Keratinocyte (primary cell): ENCODE results near the gene TBC1D22B.

ENCODE experiments used
- CTCF ChIP-seq, 3 experiments: IDR thresholded peaks in 1 of 3; conservative IDR thresholded peaks in 1 of 3; optimal IDR thresholded peaks in 1 of 3; 2 replicates in 2 of 3; 3 replicates in 1 of 3; pipeline versions ENCODE3 to v1.5.1; 2011; ENCODE audit warnings: low read length in 3 of 3, mild to moderate bottlenecking in 3 of 3, moderate library complexity in 2 of 3, control low read depth in 1 of 3, inconsistent platforms in 1 of 3; ENCODE audit not compliant: insufficient read depth in 2 of 3; ENCODE audit errors: extremely low read depth in 1 of 3
- EZH2 ChIP-seq: IDR thresholded peaks from one replicate; pipeline ENCODE4 v1.6.1; 2012; ENCODE audit warnings: inconsistent platforms, mild to moderate bottlenecking, low read length, moderate library complexity

DNA sequence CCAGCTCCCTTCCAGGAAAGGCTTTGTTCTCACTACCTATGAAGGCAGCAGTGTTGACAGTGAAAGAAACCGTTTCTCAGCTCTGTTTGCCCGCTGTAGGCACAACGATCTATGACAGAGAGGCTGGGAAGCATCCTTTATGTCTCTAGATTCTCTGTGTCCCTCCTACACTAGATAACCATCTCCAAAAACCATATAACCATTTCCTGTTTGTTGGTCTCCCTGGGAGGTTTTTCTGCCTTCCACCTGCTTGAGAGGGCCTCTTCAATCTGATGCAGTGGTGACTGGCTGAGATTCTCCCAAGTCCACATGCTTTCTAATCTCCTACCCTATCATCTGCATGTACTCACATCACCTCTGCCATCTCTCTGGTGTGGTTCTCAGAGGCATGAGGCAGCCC, 32.4 kb downstream of the TBC1D22B start:
- TF ChIP-seq CTCF (optimal IDR thresholded peaks at IDR 0.05 in 1 of 3, IDR thresholded peaks at IDR 0.05 in 1 of 3, conservative IDR thresholded peaks at IDR 0.05 in 1 of 3; ENCODE audit: extremely low read depth in 1 of 3, insufficient read depth in 2 of 3, low read length in 3 of 3) (no peak), EZH2 (no peak)
